Sigmoid colon (tissue), 7 donors: ENCODE results near the gene COIL. TPM values are rescaled to one million over a fixed set of nuclear protein-coding genes. Genes with fewer than 3 reads are reported as not detected.

ENCODE experiments used
- DNase-seq: peaks from one replicate; pipeline ENCODE4 v3.0.0-alpha.2; 2019
- H3K27ac ChIP-seq, 4 donors: fragments of 200-600 bp; sonication (generic); one replicate each; pipeline ENCODE4 v1.5.1; 2016 to 2019; ENCODE audit warnings: mild to moderate bottlenecking in 1 of 4
- H3K27me3 ChIP-seq, 3 donors: fragments of 200-600 bp; sonication (generic); one replicate each; pipeline ENCODE4 v1.5.1; 2019; ENCODE audit warnings: mild to moderate bottlenecking in 1 of 3
- H3K36me3 ChIP-seq, 4 donors: fragments of 200-600 bp; sonication (generic); one replicate each; pipeline ENCODE4 v1.5.1; 2016 to 2019
- H3K4me1 ChIP-seq, 4 donors: fragments of 200-600 bp; sonication (generic); one replicate each; pipeline ENCODE4 v1.5.1; 2017 to 2019
- H3K4me3 ChIP-seq, 4 donors: fragments of 200-600 bp; sonication (generic); one replicate each; pipeline ENCODE4 v1.5.1; 2017 to 2019; ENCODE audit warnings: mild to moderate bottlenecking in 2 of 4, moderate library complexity in 1 of 4
- H3K9me3 ChIP-seq, 4 donors: fragments of 200-600 bp in 3 of 4; sonication (generic) in 3 of 4; one replicate each; pipeline versions ENCODE4 v1.5.1 to v1.6.1; 2013 to 2019
- EP300 ChIP-seq, 4 donors: sonication (generic); formaldehyde crosslinking; IDR thresholded peaks; one replicate each; pipeline ENCODE4 v1.6.1; 2017; ENCODE audit warnings: antibody characterized with exemption in 4 of 4
- POLR2A ChIP-seq, 2 donors: fragments of 450-650 bp; IDR thresholded peaks; one replicate each; pipeline ENCODE4 v1.6.1; 2016; ENCODE audit warnings: antibody characterized with exemption in 2 of 2, mild to moderate bottlenecking in 2 of 2, moderate library complexity in 2 of 2
- POLR2AphosphoS5 ChIP-seq, 4 donors: sonication (generic); formaldehyde crosslinking; IDR thresholded peaks; one replicate each; pipeline ENCODE4 v1.6.1; 2017; ENCODE audit warnings: antibody characterized with exemption in 4 of 4
- WGBS, 2 donors: extraction: QIAGEN DNeasy Blood & Tissue Kit; methylation state at CpG; one replicate each; pipeline ENCODE4 v1.1.7; 2013; 5-methylcytosine and 5-hydroxymethylcytosine counted together
- intact Hi-C: fragments of 100-400 bp; cut with DNase I; formaldehyde crosslinking; loops from one replicate; pipeline ENCODE4 v1.15.1; 2023
- polyA plus RNA-seq, 3 donors: library from polyadenylated mRNA; stranded (reverse); fragments of 200-250 nt; gene quantifications; one replicate each; pipeline ENCODE4 v1.2.3, GENCODE V29; 2013
- total RNA-seq, 4 donors: library from RNA; depleted of rRNA; stranded (reverse); fragments of >200 nt; gene quantifications; one replicate each; pipeline ENCODE4 v1.1.0, GENCODE V29; 2016
- TF ChIP-seq, protein P1 (sequence below), 4 experiments: fragments of 450-650 bp in 3 of 4; fragments of 200-600 bp in 1 of 4; IDR thresholded peaks; one replicate each; pipeline ENCODE4 v1.5.1; 2016 to 2019; ENCODE audit warnings: antibody characterized with exemption in 4 of 4, mild to moderate bottlenecking in 3 of 4, moderate library complexity in 2 of 4
- donor health status: healthy with polysubstance abuse.
- donor health status: Bipolar disorder and iron deficiency.
- donor health status: healthy.

Gene COIL
- total and polyA plus RNA-seq, 7 donors, result 8.3 to 15.1 (median 11.8) TPM

DNA sequence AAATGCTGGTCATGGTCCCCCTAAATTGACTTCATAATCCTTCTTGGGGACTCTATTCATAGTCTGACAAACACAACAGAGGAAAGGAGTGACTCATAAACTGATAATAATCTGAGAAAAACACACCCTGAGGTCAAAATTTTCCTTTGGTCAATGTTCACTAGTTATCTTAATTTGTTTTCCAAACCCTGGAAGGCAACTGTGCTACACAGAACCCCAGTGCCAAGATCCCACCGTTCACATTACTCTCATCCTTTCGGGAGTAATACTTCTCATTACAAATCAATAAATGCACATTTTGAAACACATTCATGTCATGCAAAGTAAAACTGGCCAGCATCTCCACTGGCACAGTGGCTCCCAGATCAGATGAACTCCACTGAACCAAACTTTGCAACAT lies 23.2 kb downstream of the COIL start:
- DNase-seq, result no peak
- Histone ChIP-seq H3K4me3 (no peak overlapping the region), H3K36me3 (peaks cover 9 to 95% (median 26%) of the 10 kb centered on the region in 4 donors), H3K27me3 (no peaks in the 10 kb centered on the region), H3K9me3 (no peaks in the 10 kb centered on the region), H3K27ac (peak overlapping the region in 1 of 4 donors; percentile 3), H3K4me1 (no peaks in the 10 kb centered on the region)
- WGBS, 2 donors, result 73 to 85% methylated on average over 2 of the region's 2 CpGs
- intact Hi-C loops, result loop anchor here (5.0 kb wide), 1 partner anchor 45 kb away; no protein-coding TSS in a partner anchor
- no peak for TF ChIP-seq POLR2AphosphoS5 (IDR thresholded peaks at IDR 0.05)
- TF ChIP-seq, protein P1, sequence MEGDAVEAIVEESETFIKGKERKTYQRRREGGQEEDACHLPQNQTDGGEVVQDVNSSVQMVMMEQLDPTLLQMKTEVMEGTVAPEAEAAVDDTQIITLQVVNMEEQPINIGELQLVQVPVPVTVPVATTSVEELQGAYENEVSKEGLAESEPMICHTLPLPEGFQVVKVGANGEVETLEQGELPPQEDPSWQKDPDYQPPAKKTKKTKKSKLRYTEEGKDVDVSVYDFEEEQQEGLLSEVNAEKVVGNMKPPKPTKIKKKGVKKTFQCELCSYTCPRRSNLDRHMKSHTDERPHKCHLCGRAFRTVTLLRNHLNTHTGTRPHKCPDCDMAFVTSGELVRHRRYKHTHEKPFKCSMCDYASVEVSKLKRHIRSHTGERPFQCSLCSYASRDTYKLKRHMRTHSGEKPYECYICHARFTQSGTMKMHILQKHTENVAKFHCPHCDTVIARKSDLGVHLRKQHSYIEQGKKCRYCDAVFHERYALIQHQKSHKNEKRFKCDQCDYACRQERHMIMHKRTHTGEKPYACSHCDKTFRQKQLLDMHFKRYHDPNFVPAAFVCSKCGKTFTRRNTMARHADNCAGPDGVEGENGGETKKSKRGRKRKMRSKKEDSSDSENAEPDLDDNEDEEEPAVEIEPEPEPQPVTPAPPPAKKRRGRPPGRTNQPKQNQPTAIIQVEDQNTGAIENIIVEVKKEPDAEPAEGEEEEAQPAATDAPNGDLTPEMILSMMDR (IDR thresholded peaks at IDR 0.05), result no peak
- TF ChIP-seq EP300 (IDR thresholded peaks at IDR 0.05), result no peak
- no peak for TF ChIP-seq POLR2A (IDR thresholded peaks at IDR 0.05)

- intact Hi-C loops, result loop anchor here (5.0 kb wide), 1 partner anchor 45 kb away; no protein-coding TSS in a partner anchor
- Histone ChIP-seq H3K4me1 (no peaks in the 10 kb centered on the region), H3K27ac (peak overlapping the region in 1 of 4 donors; percentile 1), H3K9me3 (no peaks in the 10 kb centered on the region), H3K27me3 (no peaks in the 10 kb centered on the region), H3K36me3 (peaks cover 7 to 86% (median 23%) of the 10 kb centered on the region in 4 donors), H3K4me3 (no peak overlapping the region)
- TF ChIP-seq POLR2AphosphoS5 (IDR thresholded peaks at IDR 0.05) (no peak), EP300 (IDR thresholded peaks at IDR 0.05) (no peak), POLR2A (IDR thresholded peaks at IDR 0.05) (no peak)
- TF ChIP-seq, protein P1 (IDR thresholded peaks at IDR 0.05), result no peak
- WGBS, 2 donors, result 84 to 86% methylated on average over 6 of the region's 6 CpGs
- DNase-seq, result no peak
Observed at GRCh38 chr17:56936697-56937322, 24.0 kb downstream of the COIL start.

DNA sequence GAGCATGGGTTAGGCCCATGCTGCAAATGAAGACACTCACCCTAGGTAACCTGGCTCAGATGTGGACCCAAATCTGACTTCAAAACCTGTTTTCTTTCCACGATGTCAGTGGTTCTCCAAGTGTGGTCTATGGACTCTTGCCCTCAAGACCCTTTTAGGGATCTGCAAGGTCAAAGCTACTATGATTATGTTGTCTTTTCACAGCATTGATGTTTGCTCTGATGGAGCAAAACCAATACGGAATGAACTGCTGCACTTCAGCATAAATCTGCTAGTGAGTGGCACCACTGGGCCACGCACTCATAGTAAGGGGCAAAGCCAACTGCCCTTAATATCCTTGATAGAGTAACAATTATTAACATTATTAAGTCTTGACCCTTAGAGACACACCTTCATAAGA lies 25.4 kb downstream of the COIL start:
- TF ChIP-seq EP300 (IDR thresholded peaks at IDR 0.05), result no peak
- TF ChIP-seq POLR2AphosphoS5 (IDR thresholded peaks at IDR 0.05), result no peak
- TF ChIP-seq POLR2A (IDR thresholded peaks at IDR 0.05), result no peak
- TF ChIP-seq, protein P1 (IDR thresholded peaks at IDR 0.05), result no peak
- WGBS, 2 donors, result 91 to 93% methylated on average over 3 of the region's 3 CpGs
- intact Hi-C loops, result loop anchor here (5.0 kb wide), 1 partner anchor 43 kb away; no protein-coding TSS in a partner anchor
- no peak overlapping the region for H3K27ac ChIP-seq
- H3K4me3 ChIP-seq, result no peak overlapping the region
- H3K4me1 ChIP-seq, result no peaks in the 10 kb centered on the region
- no peaks in the 10 kb centered on the region for H3K9me3 ChIP-seq
- no peaks in the 10 kb centered on the region for H3K27me3 ChIP-seq
- H3K36me3 ChIP-seq, result peaks cover 0 to 72% (median 19%) of the 10 kb centered on the region in 4 donors
- DNase-seq, result no peak

DNA sequence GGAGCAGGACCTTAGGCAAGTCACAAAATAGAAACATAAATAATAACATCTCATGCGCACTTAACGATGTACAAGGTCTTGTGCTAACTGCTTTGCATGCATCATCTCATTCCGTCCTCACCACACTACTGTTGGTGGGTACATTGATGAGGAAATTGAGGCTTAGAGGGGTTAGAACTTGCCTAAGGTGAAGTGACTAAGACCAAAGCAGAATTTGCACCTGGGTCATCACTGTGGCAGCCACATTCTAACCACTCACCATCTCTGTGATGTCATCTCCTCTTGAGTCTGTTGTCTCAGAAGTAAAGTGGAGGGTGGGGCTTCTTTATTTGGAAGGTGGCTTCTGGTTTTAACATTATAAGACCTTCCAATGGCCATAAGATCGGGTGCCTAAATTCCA lies 26.6 kb downstream of the COIL start:
- Histone ChIP-seq H3K4me1 (no peaks in the 10 kb centered on the region), H3K9me3 (no peaks in the 10 kb centered on the region), H3K4me3 (no peak overlapping the region), H3K36me3 (peaks cover 0 to 61% (median 18%) of the 10 kb centered on the region in 4 donors), H3K27me3 (no peaks in the 10 kb centered on the region), H3K27ac (no peak overlapping the region)
- DNase-seq, result no peak
- intact Hi-C loops, result no loop called here
- TF ChIP-seq EP300 (IDR thresholded peaks at IDR 0.05) (no peak), POLR2AphosphoS5 (IDR thresholded peaks at IDR 0.05) (no peak), POLR2A (IDR thresholded peaks at IDR 0.05) (no peak)
- TF ChIP-seq, protein P1 (IDR thresholded peaks at IDR 0.05), result no peak
- WGBS, 2 donors, result 88 to 91% methylated on average over 4 of the region's 4 CpGs
